Measurements from ENCODE around the gene KIF13A. TPM values are rescaled to one million over a fixed set of nuclear protein-coding genes. Genes with fewer than 3 reads are reported as not detected.

KIF13A gene
- total RNA-seq, 1 donor from 2014 or later: 54.4 TPM

GRCh38 chr6:17927705-17928104 is 59.7 kb downstream of the KIF13A start:
- Mint-ChIP-seq H3K4me3 (no peak overlapping the region), H3K27ac (peak overlapping the region; percentile 95), H3K4me1 (peaks cover 61% of the 10 kb centered on the region), H3K27me3 (ENCODE audit: low read depth) (no peaks in the 10 kb centered on the region), H3K9me3 (no peaks in the 10 kb centered on the region), H3K36me3 (no peaks in the 10 kb centered on the region)
- no peak for TF ChIP-seq CTCF (IDR thresholded peaks at IDR 0.05; ENCODE audit: unreplicated experiment)
- DNase-seq (ENCODE audit: low spot score in 2 of 2, unreplicated experiment in 2 of 2): no peak

- no peak for TF ChIP-seq CTCF (IDR thresholded peaks at IDR 0.05; ENCODE audit: unreplicated experiment)
- no peaks in the 10 kb centered on the region for H3K9me3 Mint-ChIP-seq
- no peaks in the 10 kb centered on the region for H3K27me3 Mint-ChIP-seq (ENCODE audit: low read depth)
- peak overlapping the region; percentile 85 for H3K27ac Mint-ChIP-seq
- no peaks in the 10 kb centered on the region for H3K36me3 Mint-ChIP-seq
- no peak overlapping the region for H3K4me3 Mint-ChIP-seq
- DNase-seq (ENCODE audit: low spot score in 2 of 2, unreplicated experiment in 2 of 2): no peak
- H3K4me1 Mint-ChIP-seq: peaks cover 31% of the 10 kb centered on the region
These were observed 64.0 kb downstream of the KIF13A start for GRCh38 chr6:17923401-17923863.

- H3K27ac Mint-ChIP-seq: no peak overlapping the region
- no peak for TF ChIP-seq CTCF (IDR thresholded peaks at IDR 0.05; ENCODE audit: unreplicated experiment)
- H3K4me3 Mint-ChIP-seq: no peak overlapping the region
- H3K9me3 Mint-ChIP-seq: no peaks in the 10 kb centered on the region
- H3K36me3 Mint-ChIP-seq: no peaks in the 10 kb centered on the region
- no peaks in the 10 kb centered on the region for H3K27me3 Mint-ChIP-seq (ENCODE audit: low read depth)
- peaks cover 26% of the 10 kb centered on the region for H3K4me1 Mint-ChIP-seq
- DNase-seq (ENCODE audit: low spot score in 2 of 2, unreplicated experiment in 2 of 2): no peak
These were observed 66.0 kb downstream of the KIF13A start for GRCh38 chr6:17921454-17921853.

GRCh38 chr6:17919496-17919895 is 67.9 kb downstream of the KIF13A start:
- no peak for TF ChIP-seq CTCF (IDR thresholded peaks at IDR 0.05; ENCODE audit: unreplicated experiment)
- Mint-ChIP-seq H3K27me3 (ENCODE audit: low read depth) (no peaks in the 10 kb centered on the region), H3K4me3 (no peak overlapping the region), H3K36me3 (no peaks in the 10 kb centered on the region), H3K9me3 (no peaks in the 10 kb centered on the region), H3K4me1 (peaks cover 13% of the 10 kb centered on the region), H3K27ac (no peak overlapping the region)
- no peak for DNase-seq (ENCODE audit: low spot score in 2 of 2, unreplicated experiment in 2 of 2)

- Mint-ChIP-seq H3K4me3 (no peak overlapping the region), H3K27me3 (ENCODE audit: low read depth) (no peaks in the 10 kb centered on the region), H3K4me1 (peaks cover 2% of the 10 kb centered on the region), H3K27ac (no peak overlapping the region), H3K36me3 (no peaks in the 10 kb centered on the region), H3K9me3 (no peaks in the 10 kb centered on the region)
- TF ChIP-seq CTCF (IDR thresholded peaks at IDR 0.05; ENCODE audit: unreplicated experiment): no peak
- DNase-seq (ENCODE audit: low spot score in 2 of 2, unreplicated experiment in 2 of 2): no peak
These were observed 69.3 kb downstream of the KIF13A start for GRCh38 chr6:17917837-17918763.

All from mesothelial cell of epicardium (in vitro differentiated cells).